BJ (cell line): ENCODE measurements around the gene TRIM25. TPM values are rescaled to one million over a fixed set of nuclear protein-coding genes. Genes with fewer than 3 reads are reported as not detected.

ENCODE experiments used
- CTCF ChIA-PET: fragments of 350-600 bp; formaldehyde crosslinking; extraction: SDS; loops from one replicate; lab custom pipeline; 2021; ENCODE audit warnings: antibody characterized with exemption, inconsistent platforms; lab: Yijun Ruan, JAX
- POLR2A ChIA-PET: fragments of 300-600 bp; sonication (Branson Sonifier 250); formaldehyde crosslinking; extraction: SDS; loops from one replicate; lab custom pipeline; 2021; ENCODE audit warnings: antibody characterized with exemption; lab: Charles Lee
- DNase-seq: peaks from one replicate; pipeline ENCODE4 v3.0.0-alpha.2; 2011; ENCODE audit warnings: low read depth
- H3K27me3 ChIP-seq: 2 replicates; pipeline ENCODE4 v1.6.0; 2011; ENCODE audit warnings: low read length; ENCODE audit not compliant: control insufficient read depth, insufficient read depth
- H3K36me3 ChIP-seq: 2 replicates; pipeline ENCODE4 v1.5.1; 2011; ENCODE audit warnings: low read length; ENCODE audit not compliant: control insufficient read depth, insufficient read depth
- H3K4me3 ChIP-seq: 2 replicates; pipeline ENCODE4 v1.5.1; 2011; ENCODE audit warnings: low read depth, mild to moderate bottlenecking, control low read depth, low read length
- polyA plus RNA-seq: library from polyadenylated mRNA; depleted of rRNA; stranded (reverse); fragments of >200 nt; gene quantifications from 2 replicates; pipeline ENCODE4 v1.2.3, GENCODE V29; 2011
- TF ChIP-seq, protein P1 (sequence below): IDR thresholded peaks from 2 replicates; pipeline ENCODE4 v1.5.1; 2011; ENCODE audit warnings: low read depth, mild to moderate bottlenecking, control low read depth, inconsistent platforms, low read length, moderate library complexity; ENCODE audit not compliant: insufficient read depth

TRIM25 gene
- polyA plus RNA-seq, 1 experiment, result 25.6 TPM

DNA sequence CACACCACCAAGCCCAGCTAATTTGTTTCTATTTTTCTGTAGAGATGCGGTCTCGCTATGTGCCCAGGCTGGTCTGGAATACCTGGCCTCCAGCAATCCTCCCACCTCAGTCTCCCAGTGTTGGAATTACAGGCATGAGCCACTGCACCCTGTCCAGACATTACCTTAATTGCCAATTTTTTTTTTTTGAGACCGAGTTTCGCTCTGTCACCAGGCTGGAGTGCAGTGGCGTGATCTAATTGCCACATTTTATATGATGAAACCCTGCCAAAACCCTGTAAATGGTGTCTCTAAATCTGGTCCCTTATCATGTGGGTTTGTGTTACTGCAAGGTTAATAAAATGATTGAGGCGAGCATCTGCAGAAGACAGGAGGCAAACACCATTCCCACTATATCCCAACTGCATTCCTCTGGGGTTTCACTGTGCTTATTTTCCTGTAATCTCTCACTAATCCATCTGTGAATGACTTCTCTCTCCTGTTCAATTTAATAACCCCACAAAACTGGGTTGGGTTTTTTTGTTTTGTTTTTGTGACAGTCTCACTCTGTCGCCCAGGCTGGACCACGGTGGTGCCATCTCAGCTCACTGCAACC, 19.4 kb upstream of the TRIM25 start:
- DNase-seq, result no peak

DNA sequence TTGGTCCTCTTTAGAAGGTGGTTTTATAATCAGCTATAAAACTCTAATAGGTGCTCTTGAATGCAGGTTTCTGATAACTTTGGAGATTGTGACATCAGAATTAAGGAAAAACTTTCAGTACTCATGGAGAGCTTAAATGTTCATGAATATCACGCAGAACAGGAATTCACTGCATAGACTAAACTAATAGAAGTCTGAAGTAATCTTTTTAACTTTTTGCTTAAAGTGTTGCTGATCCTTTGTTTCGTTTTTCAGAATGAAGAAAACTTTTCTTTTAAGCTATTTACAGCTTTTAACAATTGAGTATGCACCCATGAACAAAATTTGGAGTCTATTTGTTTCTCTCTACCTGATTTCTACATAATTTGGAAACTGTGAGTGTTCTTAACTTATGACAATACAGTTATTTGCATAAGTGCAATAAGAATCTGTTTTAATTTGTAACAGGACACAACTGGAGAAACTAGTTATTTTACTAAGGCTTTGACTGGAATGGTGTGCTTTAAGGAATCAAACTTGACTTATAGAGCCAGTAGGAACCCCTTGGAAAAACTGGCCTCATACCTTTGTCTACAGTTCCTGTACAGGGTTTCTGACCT, 17.0 kb upstream of the TRIM25 start:
- CTCF ChIA-PET, result interaction anchor here (2.0 kb wide), 1 partner anchor 24 kb away, joined by 4 read pairs; no protein-coding TSS in a partner anchor
- no peaks in the 10 kb centered on the region for H3K27me3 ChIP-seq
- H3K36me3 ChIP-seq, result peaks cover 2% of the 10 kb centered on the region
- no peak overlapping the region for H3K4me3 ChIP-seq
- TF ChIP-seq, protein P1, sequence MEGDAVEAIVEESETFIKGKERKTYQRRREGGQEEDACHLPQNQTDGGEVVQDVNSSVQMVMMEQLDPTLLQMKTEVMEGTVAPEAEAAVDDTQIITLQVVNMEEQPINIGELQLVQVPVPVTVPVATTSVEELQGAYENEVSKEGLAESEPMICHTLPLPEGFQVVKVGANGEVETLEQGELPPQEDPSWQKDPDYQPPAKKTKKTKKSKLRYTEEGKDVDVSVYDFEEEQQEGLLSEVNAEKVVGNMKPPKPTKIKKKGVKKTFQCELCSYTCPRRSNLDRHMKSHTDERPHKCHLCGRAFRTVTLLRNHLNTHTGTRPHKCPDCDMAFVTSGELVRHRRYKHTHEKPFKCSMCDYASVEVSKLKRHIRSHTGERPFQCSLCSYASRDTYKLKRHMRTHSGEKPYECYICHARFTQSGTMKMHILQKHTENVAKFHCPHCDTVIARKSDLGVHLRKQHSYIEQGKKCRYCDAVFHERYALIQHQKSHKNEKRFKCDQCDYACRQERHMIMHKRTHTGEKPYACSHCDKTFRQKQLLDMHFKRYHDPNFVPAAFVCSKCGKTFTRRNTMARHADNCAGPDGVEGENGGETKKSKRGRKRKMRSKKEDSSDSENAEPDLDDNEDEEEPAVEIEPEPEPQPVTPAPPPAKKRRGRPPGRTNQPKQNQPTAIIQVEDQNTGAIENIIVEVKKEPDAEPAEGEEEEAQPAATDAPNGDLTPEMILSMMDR, result no peak
- POLR2A ChIA-PET, result no interaction called here
- no peak for DNase-seq

More for the DNA sequence above, 19.4 kb upstream of the TRIM25 start:
- Histone ChIP-seq H3K27me3 (no peaks in the 10 kb centered on the region), H3K36me3 (peaks cover 2% of the 10 kb centered on the region), H3K4me3 (no peak overlapping the region)
- TF ChIP-seq, protein P1, result no peak
- CTCF ChIA-PET, result interaction anchor here (1.0 to 2.0 kb wide), 3 partner anchors 22 to 114 kb away, joined by 3 to 11 read pairs (median 4); no protein-coding TSS in a partner anchor
- POLR2A ChIA-PET, result no interaction called here

DNA sequence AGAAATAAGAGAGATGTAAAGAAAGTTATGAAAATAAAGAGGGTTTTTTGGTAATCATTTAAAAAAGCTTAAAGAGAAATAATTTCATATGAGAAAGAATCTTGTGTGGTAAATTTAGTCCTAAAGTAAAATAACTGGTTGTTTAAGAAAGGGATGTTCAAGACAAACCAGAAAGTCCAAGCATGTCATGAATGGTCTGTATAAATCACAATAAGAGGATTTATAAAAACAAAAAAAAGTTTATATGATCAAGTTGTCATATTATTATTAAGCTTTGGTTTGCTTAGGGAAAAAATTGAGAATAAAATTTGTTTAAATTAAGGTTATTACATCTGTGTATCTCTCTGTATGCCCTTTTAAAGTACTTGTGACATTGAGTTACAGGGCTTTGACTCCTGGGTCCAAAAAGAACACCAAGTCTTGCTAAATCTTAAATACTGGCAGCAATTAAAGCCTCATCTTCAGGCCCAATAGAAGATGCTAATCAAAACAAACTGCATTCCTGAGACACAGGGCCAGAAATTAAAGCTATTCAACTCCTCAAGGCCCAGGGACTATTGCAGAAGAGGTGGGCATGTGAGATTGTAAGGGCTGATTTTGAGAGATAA, 15.6 kb upstream of the TRIM25 start:
- TF ChIP-seq, protein P1, result no peak
- Histone ChIP-seq H3K27me3 (no peaks in the 10 kb centered on the region), H3K4me3 (no peak overlapping the region), H3K36me3 (no peaks in the 10 kb centered on the region; the same call in 1 of the 2 replicates)
- ChIA-PET CTCF (interaction anchor here (0.8 to 1.7 kb wide), 2 partner anchors 10 to 16 kb away, joined by 4 to 5 read pairs; partner anchors contain the start of gene TRIM25), POLR2A (no interaction called here)
- DNase-seq, result no peak

DNA sequence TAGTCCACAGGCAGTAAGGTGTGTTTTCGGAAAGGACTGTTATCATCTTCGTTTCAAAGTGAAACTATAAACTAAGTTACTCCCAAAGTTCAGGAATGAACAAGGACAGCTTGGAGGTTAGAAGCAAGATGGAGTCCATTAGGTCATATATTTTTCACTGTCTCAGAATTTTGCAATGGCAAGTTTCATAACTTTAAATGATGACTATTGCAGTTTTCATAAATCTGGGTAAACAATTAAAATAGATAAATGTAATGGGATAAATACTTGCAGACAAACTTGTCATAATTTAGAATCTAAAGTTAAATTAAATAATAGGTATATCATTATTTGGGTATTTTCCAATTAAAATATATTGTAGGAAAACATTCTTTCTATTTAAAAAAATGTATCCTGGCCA, 14.7 kb upstream of the TRIM25 start:
- H3K27me3 ChIP-seq, result no peaks in the 10 kb centered on the region
- ChIA-PET POLR2A (no interaction called here), CTCF (interaction anchor here (0.8 to 1.7 kb wide), 2 partner anchors 11 to 15 kb away, joined by 4 to 5 read pairs; partner anchors contain the start of gene TRIM25)
- TF ChIP-seq, protein P1, result no peak
- DNase-seq, result no peak
- H3K36me3 ChIP-seq, result no peaks in the 10 kb centered on the region
- no peak overlapping the region for H3K4me3 ChIP-seq

DNA sequence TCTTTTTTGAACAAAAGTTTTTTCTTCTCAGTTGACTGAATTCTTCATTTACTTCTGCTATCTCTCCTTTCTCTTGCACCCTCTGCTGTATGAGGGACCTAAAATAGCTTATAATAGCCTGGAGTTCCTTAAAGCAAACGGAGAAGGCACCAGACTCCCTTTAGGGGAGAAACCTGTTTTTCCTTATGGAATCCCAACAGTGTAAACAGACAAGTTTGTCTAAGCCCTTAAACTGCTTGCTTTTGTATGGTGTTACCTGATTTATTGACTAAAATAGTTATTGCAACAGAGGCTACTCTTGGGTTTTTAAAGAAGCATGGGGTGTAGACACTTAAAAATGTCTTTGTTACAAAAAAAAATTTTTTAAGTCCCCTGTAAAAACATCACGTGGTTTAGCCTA, 12.9 kb upstream of the TRIM25 start:
- TF ChIP-seq, protein P1, result no peak
- H3K36me3 ChIP-seq, result no peaks in the 10 kb centered on the region
- H3K27me3 ChIP-seq, result no peaks in the 10 kb centered on the region
- CTCF ChIA-PET, result interaction anchor here (1.0 to 1.4 kb wide), 2 partner anchors 103 to 107 kb away, joined by 3 to 4 read pairs; no protein-coding TSS in a partner anchor
- no peak for DNase-seq
- no peak overlapping the region for H3K4me3 ChIP-seq
- POLR2A ChIA-PET, result no interaction called here
